GM19467 (cell line): ENCODE data around the gene SPRR5.

Source experiments
- ATAC-seq: cut with Tn5 transposase; IDR thresholded peaks from one replicate; pipeline ENCODE4 v1.9.1; 2021; ENCODE audit warnings: mild to moderate bottlenecking, moderate library complexity; ENCODE audit not compliant: unreplicated experiment

SPRR5 gene

DNA sequence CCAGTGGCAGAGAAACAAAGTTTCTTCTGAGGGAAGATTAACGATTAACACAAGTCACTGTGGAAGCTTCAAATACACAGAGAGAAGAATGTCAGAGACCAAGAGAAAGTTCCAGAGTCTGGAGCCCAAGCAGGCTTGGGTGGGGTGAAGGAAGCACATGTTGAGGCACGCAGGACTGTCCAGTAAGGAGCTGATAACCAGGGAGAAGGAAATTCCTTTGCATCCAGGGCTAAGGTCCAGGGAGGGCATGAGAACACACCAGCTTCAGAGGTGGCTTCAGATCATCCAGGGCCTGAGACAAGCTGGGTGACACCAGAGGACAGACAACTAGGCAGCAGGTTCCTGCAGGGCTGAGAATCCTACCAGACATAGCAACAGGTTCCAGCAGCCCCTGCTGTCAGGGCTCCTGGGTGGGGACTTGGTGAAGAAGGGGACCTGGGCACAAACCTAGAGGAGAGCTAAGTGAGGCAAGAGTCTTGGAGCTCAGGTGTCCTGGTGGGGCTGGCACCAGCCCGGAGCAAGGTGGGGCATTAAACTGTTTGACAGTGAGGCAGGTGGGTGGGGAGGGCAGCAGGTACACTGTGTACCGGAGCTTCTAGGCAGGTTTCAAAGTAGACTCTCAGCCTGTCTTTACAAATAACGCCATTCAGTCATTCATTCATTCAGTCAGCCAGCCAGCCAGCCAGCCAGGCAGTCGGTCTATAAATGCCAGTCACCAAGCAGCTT, 34.3 kb downstream of the SPRR5 start:
- ATAC-seq: no peak

DNA sequence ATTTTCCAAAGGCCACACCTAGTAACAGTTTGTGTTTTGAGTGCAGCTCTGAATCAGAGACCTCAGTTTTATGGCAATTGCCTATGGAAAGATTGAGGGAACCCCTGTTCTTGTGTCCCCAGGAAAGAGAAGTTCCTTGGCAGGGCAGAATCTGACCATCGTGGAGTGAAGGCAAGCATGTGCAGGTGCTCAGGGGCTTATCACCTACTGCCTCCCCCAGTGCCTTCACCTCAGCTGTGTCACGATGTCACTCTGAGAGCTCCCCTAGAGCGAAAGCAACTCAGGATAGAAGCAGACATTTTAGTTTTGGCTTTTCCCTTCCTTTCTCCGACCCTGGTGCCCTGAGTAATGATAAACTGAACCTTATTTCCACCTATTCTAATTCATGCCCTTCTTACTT, 35.1 kb downstream of the SPRR5 start:
- ATAC-seq: no peak

DNA sequence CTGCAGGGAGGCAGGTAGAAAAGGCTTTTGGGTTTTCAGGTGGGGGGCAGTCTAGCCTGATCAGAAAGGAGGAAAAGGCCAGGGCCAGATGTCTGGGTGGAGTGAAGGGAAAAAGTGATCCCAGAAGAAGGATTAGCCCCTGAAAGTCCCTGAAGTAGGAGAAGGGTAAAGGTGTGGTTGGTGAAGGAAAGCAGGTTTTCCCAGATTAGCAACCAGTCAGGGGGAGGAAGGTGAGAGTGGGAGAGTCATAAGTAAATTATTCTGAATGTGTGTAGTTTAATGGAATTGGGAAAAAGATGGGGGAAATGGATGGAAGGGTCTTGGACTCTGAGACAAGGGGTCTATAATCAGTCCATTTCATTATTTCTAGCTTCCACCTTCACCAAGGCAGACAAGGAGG, 36.2 kb downstream of the SPRR5 start:
- no peak for ATAC-seq

GRCh38 chr1:152983743-152984142, 36.7 kb downstream of the SPRR5 start, which contains the start of gene SPRR1A:
Gene SPRR1A, plus strand, starts transcription at chr1:152984081. Its CDS starts 1,150 bp downstream, at chr1:152985231.
- ATAC-seq: no peak

GRCh38 chr1:152986578-152986977, 39.6 kb downstream of the SPRR5 start:
- ATAC-seq: no peak

- ATAC-seq: no peak
Observed at GRCh38 chr1:152993186-152993585, 46.2 kb downstream of the SPRR5 start.

DNA sequence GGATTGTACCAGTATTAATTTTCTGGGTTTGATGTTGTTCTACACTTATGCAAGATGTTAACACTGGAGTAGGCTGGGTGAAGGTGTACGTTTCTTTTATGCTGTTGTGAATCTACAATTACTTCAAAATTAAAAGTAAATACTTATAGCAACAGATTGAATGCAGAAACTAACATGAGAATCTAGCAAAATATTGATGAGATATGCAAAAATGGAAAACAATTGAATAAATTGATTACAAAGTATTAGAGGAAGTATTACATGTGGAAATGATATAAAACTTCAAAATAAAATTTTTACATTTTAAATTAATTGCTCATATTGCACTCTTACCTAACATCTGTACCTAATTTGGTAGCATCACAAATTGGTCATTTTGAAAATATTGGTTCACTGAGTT, 48.8 kb downstream of the SPRR5 start:
- ATAC-seq: no peak

- no peak for ATAC-seq
Observed at GRCh38 chr1:152996633-152997400, 49.8 kb downstream of the SPRR5 start.

GRCh38 chr1:152997901-152998300, 50.9 kb downstream of the SPRR5 start:
- no peak for ATAC-seq

DNA sequence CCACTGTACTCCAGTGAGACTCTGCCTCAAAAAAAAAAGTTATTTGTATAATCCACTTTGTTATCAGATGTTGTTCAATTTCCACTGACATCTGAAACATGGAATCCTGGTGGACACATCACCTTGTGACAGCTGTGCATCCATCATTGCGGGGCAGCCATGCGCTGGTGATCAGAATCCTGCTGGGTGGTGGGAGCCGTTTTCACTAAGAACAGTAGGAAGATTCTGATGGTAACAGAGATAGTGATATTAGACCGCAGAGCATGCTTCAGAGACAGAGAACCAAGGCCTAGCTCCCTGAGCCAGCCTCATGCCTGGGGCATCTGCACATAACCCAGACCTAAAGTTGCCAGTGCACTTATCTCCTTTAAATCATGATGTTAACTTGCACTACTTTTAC, 51.5 kb downstream of the SPRR5 start:
- no peak for ATAC-seq
